HepG2 (cell line): Measurements from ENCODE around the gene GAS2. TPM values are rescaled to one million over a fixed set of nuclear protein-coding genes. Genes with fewer than 3 reads are reported as not detected.

Experiments
- ATF7 ChIP-seq, 2 experiments: fragments of 450-650 bp in 1 of 2; sonication (generic) in 1 of 2; formaldehyde crosslinking in 1 of 2; IDR thresholded peaks; 2 replicates each; pipeline versions ENCODE4 v1.4.0 to v1.6.1; 2016 to 2020; ENCODE audit warnings: antibody characterized with exemption in 1 of 2, mild to moderate bottlenecking in 1 of 2, missing genetic modification reagents in 1 of 2
- BORCS8-MEF2B ChIP-seq: sonication (generic); formaldehyde crosslinking; IDR thresholded peaks from 2 replicates; pipeline ENCODE4 v1.8.0; 2022; ENCODE audit warnings: mild to moderate bottlenecking, missing genetic modification reagents
- BRCA1 ChIP-seq: sonication (generic); formaldehyde crosslinking; IDR thresholded peaks from 2 replicates; pipeline ENCODE4 v1.4.0; 2020; ENCODE audit warnings: missing genetic modification reagents
- FOXK1 ChIP-seq: sonication (generic); formaldehyde crosslinking; IDR thresholded peaks from 2 replicates; pipeline ENCODE4 v1.4.0; 2020; ENCODE audit warnings: low read depth, missing genetic modification reagents, borderline replicate concordance
- FOXP1 ChIP-seq, 2 experiments: fragments of 450-650 bp in 1 of 2; IDR thresholded peaks; 2 replicates each; pipeline ENCODE4 v1.6.1; 2017 to 2018; ENCODE audit warnings: antibody characterized with exemption in 1 of 2
- GTF3A ChIP-seq: sonication (generic); formaldehyde crosslinking; conservative IDR thresholded peaks from 2 replicates; pipeline ENCODE4 v1.4.0; 2020; ENCODE audit warnings: mild to moderate bottlenecking, missing genetic modification reagents
- HDAC6 ChIP-seq: fragments of 200-600 bp; sonication (generic); IDR thresholded peaks from 2 replicates; pipeline ENCODE4 v1.7.0; 2017; ENCODE audit warnings: mild to moderate bottlenecking, antibody characterized with exemption, low read length, low read depth
- HES4 ChIP-seq: sonication (generic); formaldehyde crosslinking; IDR thresholded peaks from 2 replicates; pipeline ENCODE4 v1.9.0; 2021; ENCODE audit warnings: mild to moderate bottlenecking, missing genetic modification reagents, borderline replicate concordance
- ISX ChIP-seq: sonication (generic); formaldehyde crosslinking; conservative IDR thresholded peaks from 2 replicates; pipeline ENCODE4 v1.5.0; 2020; ENCODE audit warnings: missing genetic modification reagents
- NKX3-1 ChIP-seq: sonication (generic); formaldehyde crosslinking; IDR thresholded peaks from 2 replicates; pipeline ENCODE4 v1.5.0; 2020; ENCODE audit warnings: missing genetic modification reagents
- NPAS2 ChIP-seq: sonication (generic); formaldehyde crosslinking; IDR thresholded peaks from 2 replicates; pipeline ENCODE4 v1.8.0; 2022; ENCODE audit warnings: mild to moderate bottlenecking, missing genetic modification reagents, borderline replicate concordance
- PHF5A ChIP-seq: IDR thresholded peaks from one replicate; pipeline ENCODE4 v1.6.1; 2018; ENCODE audit warnings: low read depth, missing genetic modification reagents; ENCODE audit not compliant: unreplicated experiment
- RFX1 ChIP-seq: fragments of 450-650 bp; IDR thresholded peaks from 2 replicates; pipeline ENCODE4 v1.6.1; 2017
- TBP ChIP-seq: sonication (generic); formaldehyde crosslinking; IDR thresholded peaks from 2 replicates; pipeline ENCODE4 v1.5.0; 2020; ENCODE audit warnings: missing genetic modification reagents
- XBP1 ChIP-seq: sonication (generic); formaldehyde crosslinking; IDR thresholded peaks from 2 replicates; pipeline ENCODE4 v1.5.0; 2020; ENCODE audit warnings: missing genetic modification reagents
- ZNF337 ChIP-seq: sonication (generic); formaldehyde crosslinking; IDR thresholded peaks from 2 replicates; pipeline ENCODE4 v1.5.1; 2020; ENCODE audit warnings: missing genetic modification reagents, low read depth, mild to moderate bottlenecking, borderline replicate concordance
- ZNF510 ChIP-seq: sonication (generic); formaldehyde crosslinking; IDR thresholded peaks from 2 replicates; pipeline ENCODE4 v1.4.0; 2020; ENCODE audit warnings: low read depth, mild to moderate bottlenecking, missing genetic modification reagents
- ZNF784 ChIP-seq: sonication (generic); formaldehyde crosslinking; IDR thresholded peaks from 2 replicates; pipeline ENCODE4 v1.5.1; 2020; ENCODE audit warnings: missing genetic modification reagents, mild to moderate bottlenecking, borderline replicate concordance
- ZSCAN22 ChIP-seq: sonication (generic); formaldehyde crosslinking; IDR thresholded peaks from 2 replicates; pipeline ENCODE4 v1.4.0; 2020; ENCODE audit warnings: mild to moderate bottlenecking, missing genetic modification reagents
- ZSCAN30 ChIP-seq: sonication (generic); formaldehyde crosslinking; IDR thresholded peaks from 2 replicates; pipeline ENCODE4 v1.5.0; 2020; ENCODE audit warnings: mild to moderate bottlenecking, missing genetic modification reagents
- polyA plus RNA-seq, 8 experiments: library from polyadenylated mRNA; depleted of rRNA in 3 of 8; stranded (reverse) in 7 of 8; unstranded in 1 of 8; fragments of >200 nt; fragmentation: Illumina TruSeq in 4 of 8; extraction: Trizol in 4 of 8; gene quantifications; 2 replicates each; pipeline versions ENCODE4 v1.2.1 to v1.2.3, GENCODE V29; 2011 to 2016; ENCODE audit warnings: low read depth in 4 of 8, missing spikeins in 1 of 8, mixed read lengths in 1 of 8; ENCODE audit not compliant: insufficient read depth in 1 of 8
- total RNA-seq, 5 experiments: library from RNA; depleted of rRNA; stranded (reverse); fragments of >200 nt; fragmentation: Illumina TruSeq; extraction: Trizol; gene quantifications; 2 replicates each; pipeline ENCODE4 v1.2.3, GENCODE V29; 2016; ENCODE audit warnings: low read depth in 1 of 5
- TF ChIP-seq, protein P1 (sequence below), 2 experiments: sonication (generic) in 1 of 2; formaldehyde crosslinking in 1 of 2; IDR thresholded peaks; 2 replicates each; pipeline versions ENCODE4 v1.5.1 to v1.6.1; 2011 to 2020; ENCODE audit warnings: borderline replicate concordance in 1 of 2, low read depth in 1 of 2, low read length in 1 of 2, mild to moderate bottlenecking in 1 of 2, missing genetic modification reagents in 1 of 2, moderate library complexity in 1 of 2
- TF ChIP-seq, protein P2 (sequence below): IDR thresholded peaks from 2 replicates; pipeline ENCODE4 v1.6.1; 2018; ENCODE audit warnings: missing genetic modification reagents
- TF ChIP-seq, protein P3 (sequence below): sonication (generic); formaldehyde crosslinking; IDR thresholded peaks from 2 replicates; pipeline ENCODE4 v1.4.0; 2020; ENCODE audit warnings: missing genetic modification reagents

Gene GAS2
- total and polyA plus RNA-seq, 2 of the 13 experiments (the other 11 are each of a cell fraction or from before 2014, with no cell fraction given) = 26.0 to 85.1 TPM

DNA sequence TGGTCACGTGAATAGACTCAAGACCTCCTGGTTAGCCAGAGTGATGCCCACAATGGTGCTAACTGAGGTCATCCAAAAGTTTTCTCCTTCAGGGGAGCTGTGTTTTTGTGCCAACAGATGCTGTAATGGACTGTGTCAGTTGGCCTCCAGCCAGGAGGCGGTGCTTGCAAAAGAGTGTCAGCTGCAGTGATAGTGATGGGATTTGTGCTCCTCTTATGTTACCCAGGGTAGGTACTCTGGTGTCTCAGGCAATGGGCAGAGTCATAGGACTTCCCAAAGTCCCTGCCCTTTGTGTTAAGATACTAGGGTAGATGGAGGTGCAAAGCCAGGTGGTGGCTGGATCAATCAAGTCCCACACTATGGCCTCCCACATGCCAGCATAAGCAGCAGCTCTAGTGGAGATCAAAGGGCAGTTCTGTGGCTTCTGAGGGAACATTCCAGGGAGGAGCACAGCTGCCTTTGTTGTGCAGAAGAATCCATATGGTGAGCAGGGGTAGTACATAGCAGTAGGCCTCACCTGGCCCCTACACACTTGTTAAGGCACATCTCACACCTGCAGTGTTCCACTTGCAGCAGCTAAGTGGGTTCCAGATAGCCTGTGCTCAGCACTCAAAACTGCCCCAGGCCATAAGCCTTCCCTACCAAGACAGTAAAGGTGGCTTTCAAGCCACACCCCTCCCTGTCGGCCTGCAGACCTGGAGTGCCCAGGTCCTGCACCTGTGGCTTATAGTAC lies 31.3 kb upstream of the GAS2 start (continued):
- TF ChIP-seq ZSCAN30 (no peak), FOXP1 (IDR thresholded peaks at IDR 0.05) (0 out of 2 replicates have a peak, but pooled peaks have one; percentile 4), FOXP1 (CRISPR knock-in tag; IDR thresholded peaks at IDR 0.05) (peak; percentile 52), ISX (no peak), HDAC6 (no peak), ZNF510 (CRISPR knock-in tag) (no peak), ZNF784 (CRISPR knock-in tag) (no peak), XBP1 (CRISPR knock-in tag) (no peak), TBP (CRISPR knock-in tag) (no peak), ZSCAN22 (no peak), FOXK1 (CRISPR knock-in tag) (no peak; the same call in 1 of the 2 replicates), BORCS8-MEF2B (CRISPR knock-in tag) (no peak; the same call in 1 of the 2 replicates), RFX1 (no peak), GTF3A (CRISPR knock-in tag) (0 out of 2 replicates have a peak, but pooled peaks have one; percentile 65), NKX3-1 (CRISPR knock-in tag) (no peak), NPAS2 (CRISPR knock-in tag) (no peak), ZNF337 (no peak), HES4 (CRISPR knock-in tag) (no peak), BRCA1 (CRISPR knock-in tag) (no peak), PHF5A (CRISPR knock-in tag) (no peak), ATF7 (IDR thresholded peaks at IDR 0.05) (no peak), ATF7 (CRISPR knock-in tag; IDR thresholded peaks at IDR 0.05) (no peak)
- TF ChIP-seq, protein P1, sequence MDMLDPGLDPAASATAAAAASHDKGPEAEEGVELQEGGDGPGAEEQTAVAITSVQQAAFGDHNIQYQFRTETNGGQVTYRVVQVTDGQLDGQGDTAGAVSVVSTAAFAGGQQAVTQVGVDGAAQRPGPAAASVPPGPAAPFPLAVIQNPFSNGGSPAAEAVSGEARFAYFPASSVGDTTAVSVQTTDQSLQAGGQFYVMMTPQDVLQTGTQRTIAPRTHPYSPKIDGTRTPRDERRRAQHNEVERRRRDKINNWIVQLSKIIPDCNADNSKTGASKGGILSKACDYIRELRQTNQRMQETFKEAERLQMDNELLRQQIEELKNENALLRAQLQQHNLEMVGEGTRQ (IDR thresholded peaks at IDR 0.05; ENCODE audit: low read depth, low read length) = no peak
- TF ChIP-seq, protein P1 (CRISPR knock-in tag; IDR thresholded peaks at IDR 0.05; ENCODE audit: borderline replicate concordance) = no peak
- TF ChIP-seq, protein P2, sequence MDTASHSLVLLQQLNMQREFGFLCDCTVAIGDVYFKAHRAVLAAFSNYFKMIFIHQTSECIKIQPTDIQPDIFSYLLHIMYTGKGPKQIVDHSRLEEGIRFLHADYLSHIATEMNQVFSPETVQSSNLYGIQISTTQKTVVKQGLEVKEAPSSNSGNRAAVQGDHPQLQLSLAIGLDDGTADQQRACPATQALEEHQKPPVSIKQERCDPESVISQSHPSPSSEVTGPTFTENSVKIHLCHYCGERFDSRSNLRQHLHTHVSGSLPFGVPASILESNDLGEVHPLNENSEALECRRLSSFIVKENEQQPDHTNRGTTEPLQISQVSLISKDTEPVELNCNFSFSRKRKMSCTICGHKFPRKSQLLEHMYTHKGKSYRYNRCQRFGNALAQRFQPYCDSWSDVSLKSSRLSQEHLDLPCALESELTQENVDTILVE (CRISPR knock-in tag) = no peak
- TF ChIP-seq, protein P3, sequence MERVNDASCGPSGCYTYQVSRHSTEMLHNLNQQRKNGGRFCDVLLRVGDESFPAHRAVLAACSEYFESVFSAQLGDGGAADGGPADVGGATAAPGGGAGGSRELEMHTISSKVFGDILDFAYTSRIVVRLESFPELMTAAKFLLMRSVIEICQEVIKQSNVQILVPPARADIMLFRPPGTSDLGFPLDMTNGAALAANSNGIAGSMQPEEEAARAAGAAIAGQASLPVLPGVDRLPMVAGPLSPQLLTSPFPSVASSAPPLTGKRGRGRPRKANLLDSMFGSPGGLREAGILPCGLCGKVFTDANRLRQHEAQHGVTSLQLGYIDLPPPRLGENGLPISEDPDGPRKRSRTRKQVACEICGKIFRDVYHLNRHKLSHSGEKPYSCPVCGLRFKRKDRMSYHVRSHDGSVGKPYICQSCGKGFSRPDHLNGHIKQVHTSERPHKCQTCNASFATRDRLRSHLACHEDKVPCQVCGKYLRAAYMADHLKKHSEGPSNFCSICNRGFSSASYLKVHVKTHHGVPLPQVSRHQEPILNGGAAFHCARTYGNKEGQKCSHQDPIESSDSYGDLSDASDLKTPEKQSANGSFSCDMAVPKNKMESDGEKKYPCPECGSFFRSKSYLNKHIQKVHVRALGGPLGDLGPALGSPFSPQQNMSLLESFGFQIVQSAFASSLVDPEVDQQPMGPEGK = peak; percentile 46; the same call in 1 of the 2 replicates
